Renal cortex interstitium (tissue), 15 donors: ENCODE data around the gene NOP56. TPM values are rescaled to one million over a fixed set of nuclear protein-coding genes. Genes with fewer than 3 reads are reported as not detected.

Source experiments
- DNase-seq, 11 donors: peaks; one replicate each; pipeline ENCODE4 v3.0.0-alpha.2; 2013; ENCODE audit warnings: low read depth in 9 of 11, low spot score in 4 of 11; ENCODE audit errors: extremely low read depth in 1 of 11
- long read RNA-seq, 16 experiments: transcript quantifications; one replicate each; lab custom pipeline, GENCODE V29; 2026
- polyA plus RNA-seq, 3 donors: library from polyadenylated mRNA; unstranded; fragments of 120-200 nt; gene quantifications; one replicate each; pipeline ENCODE4 v1.2.1, GENCODE V29; 2013; ENCODE audit not compliant: insufficient read length in 3 of 3

Gene NOP56
- 100 to 1,000 TPM; 227 to 269 (median 257) TPM for polyA plus RNA-seq
- long read RNA-seq, donor 1, transcript NOP56-219 (1 exons, 2,980 nt), result minor isoform, 23 of 95 reads
- long read RNA-seq, donor 1, transcript NOP56-208 (2 exons, 735 nt), result major isoform, 46 of 95 reads
- long read RNA-seq, donor 1, transcript NOP56-201 (12 exons, 2,400 nt), result minor isoform, 12 of 95 reads
- long read RNA-seq, donor 1, transcript NOP56-205 (3 exons, 859 nt), result minor isoform, 6 of 95 reads
- long read RNA-seq, donor 1, partial matches to known transcripts, result 0 of 95 reads
- long read RNA-seq, donor 1, other reads (novel, unspliced or antisense), result 0 of 95 reads
- long read RNA-seq, donor 2, transcript NOP56-219 (1 exons, 2,980 nt), result minor isoform, 15 of 94 reads
- long read RNA-seq, donor 2, transcript NOP56-201 (12 exons, 2,400 nt), result minor isoform, 5 of 94 reads
- long read RNA-seq, donor 2, transcript NOP56-205 (3 exons, 859 nt), result minor isoform, 6 of 94 reads
- long read RNA-seq, donor 2, transcript NOP56-208 (2 exons, 735 nt), result major isoform, 52 of 94 reads
- long read RNA-seq, donor 2, partial matches to known transcripts, result 7 of 94 reads
- long read RNA-seq, donor 2, other reads (novel, unspliced or antisense), result 0 of 94 reads
- long read RNA-seq, donor 3, transcript NOP56-219 (1 exons, 2,980 nt), result minor isoform, 24 of 140 reads
- long read RNA-seq, donor 3, transcript NOP56-201 (12 exons, 2,400 nt), result minor isoform, 16 of 140 reads
- long read RNA-seq, donor 3, transcript NOP56-208 (2 exons, 735 nt), result major isoform, 81 of 140 reads
- long read RNA-seq, donor 3, partial matches to known transcripts, result 6 of 140 reads
- long read RNA-seq, donor 3, other reads (novel, unspliced or antisense), result 0 of 140 reads
- long read RNA-seq, donor 4, transcript NOP56-208 (2 exons, 735 nt), result major isoform, 88 of 268 reads
- long read RNA-seq, donor 4, transcript NOP56-201 (12 exons, 2,400 nt), result minor isoform, 12 of 268 reads
- long read RNA-seq, donor 4, transcript NOP56-219 (1 exons, 2,980 nt), result minor isoform, 53 of 268 reads
- long read RNA-seq, donor 4, partial matches to known transcripts, result 91 of 268 reads
- long read RNA-seq, donor 4, other reads (novel, unspliced or antisense), result 15 of 268 reads
- long read RNA-seq, donor 5, transcript NOP56-201 (12 exons, 2,400 nt), result minor isoform, 21 of 546 reads
- long read RNA-seq, donor 5, transcript NOP56-208 (2 exons, 735 nt), result major isoform, 150 of 546 reads
- long read RNA-seq, donor 5, transcript NOP56-219 (1 exons, 2,980 nt), result minor isoform, 84 of 546 reads
- long read RNA-seq, donor 5, transcript NOP56-205 (3 exons, 859 nt), result minor isoform, 5 of 546 reads
- long read RNA-seq, donor 5, partial matches to known transcripts, result 197 of 546 reads
- long read RNA-seq, donor 5, other reads (novel, unspliced or antisense), result 76 of 546 reads
- long read RNA-seq, donor 6, transcript NOP56-205 (3 exons, 859 nt), result minor isoform, 6 of 188 reads
- long read RNA-seq, donor 6, transcript NOP56-208 (2 exons, 735 nt), result major isoform, 67 of 188 reads
- long read RNA-seq, donor 6, transcript NOP56-201 (12 exons, 2,400 nt), result minor isoform, 10 of 188 reads
- long read RNA-seq, donor 6, transcript NOP56-219 (1 exons, 2,980 nt), result minor isoform, 57 of 188 reads
- long read RNA-seq, donor 6, partial matches to known transcripts, result 30 of 188 reads
- long read RNA-seq, donor 6, other reads (novel, unspliced or antisense), result 0 of 188 reads
- long read RNA-seq, donor 7, transcript NOP56-201 (12 exons, 2,400 nt), result minor isoform, 11 of 199 reads
- long read RNA-seq, donor 7, transcript NOP56-205 (3 exons, 859 nt), result minor isoform, 11 of 199 reads
- long read RNA-seq, donor 7, transcript NOP56-219 (1 exons, 2,980 nt), result minor isoform, 47 of 199 reads
- long read RNA-seq, donor 7, transcript NOP56-208 (2 exons, 735 nt), result major isoform, 104 of 199 reads
- long read RNA-seq, donor 7, partial matches to known transcripts, result 12 of 199 reads
- long read RNA-seq, donor 7, other reads (novel, unspliced or antisense), result 0 of 199 reads
- long read RNA-seq, donor 8, transcript NOP56-220 (2 exons, 2,662 nt), result minor isoform, 9 of 436 reads
- long read RNA-seq, donor 8, transcript NOP56-219 (1 exons, 2,980 nt), result minor isoform, 99 of 436 reads
- long read RNA-seq, donor 8, transcript NOP56-201 (12 exons, 2,400 nt), result minor isoform, 20 of 436 reads
- long read RNA-seq, donor 8, transcript NOP56-208 (2 exons, 735 nt), result major isoform, 134 of 436 reads
- long read RNA-seq, donor 8, partial matches to known transcripts, result 109 of 436 reads
- long read RNA-seq, donor 8, other reads (novel, unspliced or antisense), result 44 of 436 reads
- long read RNA-seq, donor 9, transcript NOP56-219 (1 exons, 2,980 nt), result minor isoform, 24 of 143 reads
- long read RNA-seq, donor 9, transcript NOP56-208 (2 exons, 735 nt), result major isoform, 72 of 143 reads
- long read RNA-seq, donor 9, transcript NOP56-201 (12 exons, 2,400 nt), result minor isoform, 16 of 143 reads
- long read RNA-seq, donor 9, partial matches to known transcripts, result 15 of 143 reads
- long read RNA-seq, donor 9, other reads (novel, unspliced or antisense), result 5 of 143 reads
- long read RNA-seq, donor 10, transcript NOP56-219 (1 exons, 2,980 nt), result minor isoform, 36 of 153 reads
- long read RNA-seq, donor 10, transcript NOP56-208 (2 exons, 735 nt), result major isoform, 74 of 153 reads
- long read RNA-seq, donor 10, transcript NOP56-205 (3 exons, 859 nt), result minor isoform, 8 of 153 reads
- long read RNA-seq, donor 10, partial matches to known transcripts, result 22 of 153 reads
- long read RNA-seq, donor 10, other reads (novel, unspliced or antisense), result 0 of 153 reads
- long read RNA-seq, donor 11, transcript NOP56-208 (2 exons, 735 nt), result major isoform, 69 of 121 reads
- long read RNA-seq, donor 11, transcript NOP56-201 (12 exons, 2,400 nt), result minor isoform, 9 of 121 reads
- long read RNA-seq, donor 11, transcript NOP56-205 (3 exons, 859 nt), result minor isoform, 5 of 121 reads
- long read RNA-seq, donor 11, transcript NOP56-219 (1 exons, 2,980 nt), result minor isoform, 27 of 121 reads
- long read RNA-seq, donor 11, partial matches to known transcripts, result 5 of 121 reads
- long read RNA-seq, donor 11, other reads (novel, unspliced or antisense), result 0 of 121 reads
- long read RNA-seq, donor 12, transcript NOP56-219 (1 exons, 2,980 nt), result major isoform, 28 of 65 reads
- long read RNA-seq, donor 12, transcript NOP56-201 (12 exons, 2,400 nt), result minor isoform, 5 of 65 reads
- long read RNA-seq, donor 12, transcript NOP56-208 (2 exons, 735 nt), result minor isoform, 26 of 65 reads
- long read RNA-seq, donor 12, partial matches to known transcripts, result 0 of 65 reads
- long read RNA-seq, donor 12, other reads (novel, unspliced or antisense), result 0 of 65 reads
- long read RNA-seq, donor 13, transcript NOP56-208 (2 exons, 735 nt), result major isoform, 91 of 213 reads
- long read RNA-seq, donor 13, transcript NOP56-219 (1 exons, 2,980 nt), result minor isoform, 45 of 213 reads
- long read RNA-seq, donor 13, transcript NOP56-201 (12 exons, 2,400 nt), result minor isoform, 8 of 213 reads
- long read RNA-seq, donor 13, transcript NOP56-205 (3 exons, 859 nt), result minor isoform, 20 of 213 reads
- long read RNA-seq, donor 13, partial matches to known transcripts, result 32 of 213 reads
- long read RNA-seq, donor 13, other reads (novel, unspliced or antisense), result 0 of 213 reads
- long read RNA-seq, donor 14, transcript NOP56-208 (2 exons, 735 nt), result major isoform, 43 of 162 reads
- long read RNA-seq, donor 14, transcript NOP56-219 (1 exons, 2,980 nt), result minor isoform, 22 of 162 reads
- long read RNA-seq, donor 14, transcript NOP56-201 (12 exons, 2,400 nt), result minor isoform, 11 of 162 reads
- long read RNA-seq, donor 14, transcript NOP56-205 (3 exons, 859 nt), result minor isoform, 7 of 162 reads
- long read RNA-seq, donor 14, partial matches to known transcripts, result 67 of 162 reads
- long read RNA-seq, donor 14, other reads (novel, unspliced or antisense), result 5 of 162 reads
- long read RNA-seq, donor 15, transcript NOP56-208 (2 exons, 735 nt), result major isoform, 30 of 53 reads
- long read RNA-seq, donor 15, transcript NOP56-219 (1 exons, 2,980 nt), result minor isoform, 14 of 53 reads
- long read RNA-seq, donor 15, transcript NOP56-201 (12 exons, 2,400 nt), result minor isoform, 6 of 53 reads
- long read RNA-seq, donor 15, partial matches to known transcripts, result 0 of 53 reads
- long read RNA-seq, donor 15, other reads (novel, unspliced or antisense), result 0 of 53 reads
- long read RNA-seq, donor 16, transcript NOP56-201 (12 exons, 2,400 nt), result minor isoform, 35 of 717 reads
- long read RNA-seq, donor 16, transcript NOP56-208 (2 exons, 735 nt), result major isoform, 244 of 717 reads
- long read RNA-seq, donor 16, transcript NOP56-220 (2 exons, 2,662 nt), result minor isoform, 9 of 717 reads
- long read RNA-seq, donor 16, transcript NOP56-219 (1 exons, 2,980 nt), result minor isoform, 112 of 717 reads
- long read RNA-seq, donor 16, partial matches to known transcripts, result 254 of 717 reads
- long read RNA-seq, donor 16, other reads (novel, unspliced or antisense), result 48 of 717 reads

GRCh38 chr20:2651772-2652723 lies at the start of gene NOP56:
Gene NOP56, plus strand, starts transcription at chr20:2652632. Its CDS starts 29 bp downstream, at chr20:2652661.
- peak; percentile 73 to 92 (median 89) for DNase-seq

GRCh38 chr20:2602746-2603145 lies 49.7 kb upstream of the NOP56 start:
- no peak for DNase-seq

- no peak for DNase-seq
These were observed 48.5 kb upstream of the NOP56 start for GRCh38 chr20:2603816-2604505.

- DNase-seq, result no peak
These were observed 48.0 kb upstream of the NOP56 start for GRCh38 chr20:2604506-2604835.

GRCh38 chr20:2606507-2607006 lies 45.9 kb upstream of the NOP56 start:
- no peak for DNase-seq

- no peak for DNase-seq
These were observed 42.1 kb upstream of the NOP56 start for GRCh38 chr20:2610326-2610725.

GRCh38 chr20:2610941-2611720 lies 41.3 kb upstream of the NOP56 start:
- DNase-seq, result no peak

- no peak for DNase-seq
These were observed 40.4 kb upstream of the NOP56 start for GRCh38 chr20:2612073-2612472.

- DNase-seq, result no peak
These were observed 35.8 kb upstream of the NOP56 start for GRCh38 chr20:2616634-2617033.

GRCh38 chr20:2617099-2617714 lies 35.2 kb upstream of the NOP56 start:
- no peak for DNase-seq
